Memory B cell (primary cell): ENCODE data around the gene MPV17L.
"Not testable (repeated sequence)": the region's sequence is repeated elsewhere in the genome, so short reads cannot be mapped to it uniquely, and the experiment has no call there.

Source experiments
- ATAC-seq: fragments of 150-1000 bp; cut with Tn5 transposase; 2 replicates; pipeline ENCODE4 v1.10.0; 2021; ENCODE audit warnings: low read depth, mild to moderate bottlenecking, moderate library complexity
- DNase-seq, 2 donors: peaks; one replicate each; pipeline ENCODE4 v3.0.0; 2022; ENCODE audit warnings: low spot score in 2 of 2
- H3K27ac Mint-ChIP-seq: one replicate; pipeline ENCODE4 v1.8.0; 2022; ENCODE audit warnings: mild to moderate bottlenecking, moderate library complexity, mixed read lengths
- H3K27me3 Mint-ChIP-seq: one replicate; pipeline ENCODE4 v1.8.0; 2022; ENCODE audit warnings: mixed read lengths
- H3K36me3 Mint-ChIP-seq: one replicate; pipeline ENCODE4 v1.8.0; 2022; ENCODE audit warnings: mild to moderate bottlenecking, mixed read lengths
- H3K4me1 Mint-ChIP-seq: one replicate; pipeline ENCODE4 v1.8.0; 2022; ENCODE audit warnings: mixed read lengths
- H3K4me3 Mint-ChIP-seq: one replicate; pipeline ENCODE4 v1.8.0; 2022; ENCODE audit warnings: mild to moderate bottlenecking, moderate library complexity, mixed read lengths
- H3K9me3 Mint-ChIP-seq: one replicate; pipeline ENCODE4 v1.8.0; 2022; ENCODE audit warnings: mixed read lengths

The MPV17L gene

GRCh38 chr16:15426796-15427195 lies 31.2 kb downstream of the MPV17L start:
- Mint-ChIP-seq H3K27ac (no peak overlapping the region), H3K27me3 (peaks cover 5% of the 10 kb centered on the region), H3K36me3 (no peaks in the 10 kb centered on the region), H3K4me1 (peaks cover 2% of the 10 kb centered on the region), H3K9me3 (no peaks in the 10 kb centered on the region), H3K4me3 (no peak overlapping the region)
- ATAC-seq (no peak), DNase-seq (no peak)

- no peak overlapping the region for H3K27ac Mint-ChIP-seq
- ATAC-seq = peak; percentile 73
- peaks cover 5% of the 10 kb centered on the region for H3K27me3 Mint-ChIP-seq
- H3K4me1 Mint-ChIP-seq = peaks cover 2% of the 10 kb centered on the region
- no peaks in the 10 kb centered on the region for H3K9me3 Mint-ChIP-seq
- peak in 1 of 2 donors; percentile 35 for DNase-seq
- no peaks in the 10 kb centered on the region for H3K36me3 Mint-ChIP-seq
- no peak overlapping the region for H3K4me3 Mint-ChIP-seq
These were observed 32.2 kb downstream of the MPV17L start for GRCh38 chr16:15427648-15428239.

GRCh38 chr16:15430884-15431283 lies 35.3 kb downstream of the MPV17L start:
- H3K4me3 Mint-ChIP-seq, H3K27me3 Mint-ChIP-seq, H3K36me3 Mint-ChIP-seq, ATAC-seq, DNase-seq, H3K27ac Mint-ChIP-seq, H3K9me3 Mint-ChIP-seq: not testable (repeated sequence)
- H3K4me1 Mint-ChIP-seq = peaks cover 13% of the 10 kb centered on the region

GRCh38 chr16:15434079-15434424 lies 38.5 kb downstream of the MPV17L start:
- ATAC-seq = no peak
- peak overlapping the region; percentile 87 for H3K4me3 Mint-ChIP-seq
- no peaks in the 10 kb centered on the region for H3K9me3 Mint-ChIP-seq
- peaks cover 4% of the 10 kb centered on the region for H3K27me3 Mint-ChIP-seq
- no peak for DNase-seq
- H3K4me1 Mint-ChIP-seq = peaks cover 12% of the 10 kb centered on the region
- H3K36me3 Mint-ChIP-seq = no peaks in the 10 kb centered on the region
- peak overlapping the region; percentile 13 for H3K27ac Mint-ChIP-seq

- peak within 1 kb of the TSS; percentile 13 for H3K27ac Mint-ChIP-seq
- peaks cover 12% of the 10 kb centered on the region for H3K4me1 Mint-ChIP-seq
- peak; percentile 88 for ATAC-seq
- H3K9me3 Mint-ChIP-seq = no peaks in the 10 kb centered on the region
- peaks cover 4% of the 10 kb centered on the region for H3K27me3 Mint-ChIP-seq
- peak within 1 kb of the TSS; percentile 87 for H3K4me3 Mint-ChIP-seq
- DNase-seq = peak; percentile 29 to 49
- H3K36me3 Mint-ChIP-seq = no peaks in the 10 kb centered on the region
These were observed 39.1 kb downstream of the MPV17L start, which contains the start of gene BMERB1 for GRCh38 chr16:15434425-15435215. Gene BMERB1 (plus strand): TSS chr16:15434588. CDS start chr16:15434654, 66 bp downstream.

GRCh38 chr16:15435216-15435864 lies 39.8 kb downstream of the MPV17L start:
- Mint-ChIP-seq H3K4me1 (peaks cover 12% of the 10 kb centered on the region), H3K27ac (no peak overlapping the region), H3K9me3 (no peaks in the 10 kb centered on the region), H3K4me3 (peak overlapping the region; percentile 87), H3K27me3 (peaks cover 4% of the 10 kb centered on the region), H3K36me3 (no peaks in the 10 kb centered on the region)
- DNase-seq (no peak), ATAC-seq (no peak)

- DNase-seq = no peak
- Mint-ChIP-seq H3K36me3 (peaks cover 2% of the 10 kb centered on the region), H3K4me1 (peaks cover 9% of the 10 kb centered on the region), H3K27me3 (peaks cover 1% of the 10 kb centered on the region), H3K27ac (no peak overlapping the region), H3K4me3 (no peak overlapping the region), H3K9me3 (no peaks in the 10 kb centered on the region)
- ATAC-seq = no peak
These were observed 43.5 kb downstream of the MPV17L start for GRCh38 chr16:15439102-15439501.

GRCh38 chr16:15439521-15439920 lies 44.0 kb downstream of the MPV17L start:
- ATAC-seq (no peak), DNase-seq (no peak)
- H3K27me3 Mint-ChIP-seq = peaks cover under 1% of the 10 kb centered on the region
- peaks cover 2% of the 10 kb centered on the region for H3K36me3 Mint-ChIP-seq
- H3K4me1 Mint-ChIP-seq = peaks cover 8% of the 10 kb centered on the region
- H3K27ac Mint-ChIP-seq = no peak overlapping the region
- H3K4me3 Mint-ChIP-seq = no peak overlapping the region
- no peaks in the 10 kb centered on the region for H3K9me3 Mint-ChIP-seq

GRCh38 chr16:15440852-15441251 lies 45.3 kb downstream of the MPV17L start:
- no peak overlapping the region for H3K27ac Mint-ChIP-seq
- peaks cover 3% of the 10 kb centered on the region for H3K9me3 Mint-ChIP-seq
- H3K4me1 Mint-ChIP-seq = peaks cover 1% of the 10 kb centered on the region
- H3K27me3 Mint-ChIP-seq = no peaks in the 10 kb centered on the region
- ATAC-seq = no peak
- peaks cover 9% of the 10 kb centered on the region for H3K36me3 Mint-ChIP-seq
- no peak for DNase-seq
- H3K4me3 Mint-ChIP-seq = no peak overlapping the region

GRCh38 chr16:15442140-15442539 lies 46.6 kb downstream of the MPV17L start:
- H3K4me3 Mint-ChIP-seq, H3K27me3 Mint-ChIP-seq, H3K27ac Mint-ChIP-seq, H3K9me3 Mint-ChIP-seq, H3K4me1 Mint-ChIP-seq, DNase-seq, H3K36me3 Mint-ChIP-seq, ATAC-seq: not testable (repeated sequence)

- no peak overlapping the region for H3K27ac Mint-ChIP-seq
- no peaks in the 10 kb centered on the region for H3K4me1 Mint-ChIP-seq
- H3K9me3 Mint-ChIP-seq = peaks cover 3% of the 10 kb centered on the region
- H3K27me3 Mint-ChIP-seq = no peaks in the 10 kb centered on the region
- DNase-seq = no peak
- no peak overlapping the region for H3K4me3 Mint-ChIP-seq
- peaks cover 11% of the 10 kb centered on the region for H3K36me3 Mint-ChIP-seq
- no peak for ATAC-seq
These were observed 48.2 kb downstream of the MPV17L start for GRCh38 chr16:15443753-15444152.

GRCh38 chr16:15444264-15444663 lies 48.7 kb downstream of the MPV17L start:
- Mint-ChIP-seq H3K4me1 (no peaks in the 10 kb centered on the region), H3K27me3 (no peaks in the 10 kb centered on the region), H3K9me3 (peaks cover 3% of the 10 kb centered on the region), H3K36me3 (peaks cover 11% of the 10 kb centered on the region), H3K27ac (no peak overlapping the region), H3K4me3 (no peak overlapping the region)
- DNase-seq (no peak), ATAC-seq (no peak)

- H3K4me3 Mint-ChIP-seq = no peak overlapping the region
- peaks cover 11% of the 10 kb centered on the region for H3K36me3 Mint-ChIP-seq
- ATAC-seq = no peak
- H3K27me3 Mint-ChIP-seq = no peaks in the 10 kb centered on the region
- no peak for DNase-seq
- no peak overlapping the region for H3K27ac Mint-ChIP-seq
- peaks cover 3% of the 10 kb centered on the region for H3K9me3 Mint-ChIP-seq
- H3K4me1 Mint-ChIP-seq = no peaks in the 10 kb centered on the region
These were observed 49.9 kb downstream of the MPV17L start for GRCh38 chr16:15445450-15445849.

GRCh38 chr16:15446901-15447300 lies 51.3 kb downstream of the MPV17L start:
- H3K4me3 Mint-ChIP-seq = no peak overlapping the region
- peaks cover 3% of the 10 kb centered on the region for H3K9me3 Mint-ChIP-seq
- ATAC-seq = no peak
- no peak for DNase-seq
- no peak overlapping the region for H3K27ac Mint-ChIP-seq
- peaks cover 13% of the 10 kb centered on the region for H3K36me3 Mint-ChIP-seq
- no peaks in the 10 kb centered on the region for H3K27me3 Mint-ChIP-seq
- H3K4me1 Mint-ChIP-seq = no peaks in the 10 kb centered on the region
